Caco-2 (cell line): ENCODE results near the gene MTCL3.

ENCODE experiments used
- BruUV-seq: library from RNA; stranded (reverse); fragments of 400-500 nt; replicated peaks from 2 replicates; lab custom pipeline; 2021; lab: Mats Ljungman, UMichigan
- CTCF ChIA-PET: fragments of 300-600 bp; sonication (Branson Sonifier 250); formaldehyde crosslinking; loops from one replicate; lab custom pipeline; 2022; ENCODE audit warnings: antibody characterized with exemption; lab: Charles Lee
- POLR2A ChIA-PET: fragments of 300-600 bp; sonication (Branson Sonifier 250); formaldehyde crosslinking; loops from one replicate; lab custom pipeline; 2022; ENCODE audit warnings: antibody characterized with exemption; lab: Charles Lee
- DNase-seq, 2 experiments: peaks; one replicate each; pipeline versions ENCODE4 v3.0.0 to v3.0.0-alpha.2; 2020 to 2022
- H3K27me3 ChIP-seq: replicated peaks from 2 replicates; pipeline ENCODE4 v1.6.0; 2011; ENCODE audit warnings: low read length; ENCODE audit not compliant: control insufficient read depth, insufficient read depth
- H3K36me3 ChIP-seq: 2 replicates; pipeline ENCODE4 v1.5.1; 2011; ENCODE audit warnings: low read length; ENCODE audit not compliant: control insufficient read depth, insufficient read depth
- H3K4me1 ChIP-seq: fragments of 250-450 bp; sonication (Bioruptor Pico); 2 replicates; pipeline ENCODE4 v1.5.1; 2020; ENCODE audit warnings: mild to moderate bottlenecking
- H3K4me3 ChIP-seq: 2 replicates; pipeline ENCODE4 v1.5.1; 2011; ENCODE audit warnings: low read depth, mild to moderate bottlenecking, control low read depth, low read length
- H3K9me3 ChIP-seq: fragments of 250-450 bp; sonication (Bioruptor Pico); 2 replicates; pipeline ENCODE4 v1.5.1; 2020; ENCODE audit warnings: mild to moderate bottlenecking, moderate library complexity
- H3K27ac Mint-ChIP-seq: one replicate; pipeline ENCODE4 v1.8.0; 2022; ENCODE audit warnings: mixed read lengths; ENCODE audit not compliant: unreplicated experiment
- H3K27me3 Mint-ChIP-seq: one replicate; pipeline ENCODE4 v1.8.0; 2022; ENCODE audit warnings: mixed read lengths; ENCODE audit not compliant: insufficient read depth, unreplicated experiment
- H3K36me3 Mint-ChIP-seq: one replicate; pipeline ENCODE4 v1.8.0; 2022; ENCODE audit warnings: mild to moderate bottlenecking, mixed read lengths; ENCODE audit not compliant: insufficient read depth, unreplicated experiment
- H3K4me1 Mint-ChIP-seq: one replicate; pipeline ENCODE4 v1.8.0; 2022; ENCODE audit warnings: low read depth, mixed read lengths; ENCODE audit not compliant: unreplicated experiment
- H3K4me3 Mint-ChIP-seq: one replicate; pipeline ENCODE4 v1.8.0; 2022; ENCODE audit warnings: mild to moderate bottlenecking, moderate library complexity, mixed read lengths; ENCODE audit not compliant: unreplicated experiment
- H3K9me3 Mint-ChIP-seq: one replicate; pipeline ENCODE4 v1.8.0; 2022; ENCODE audit warnings: mixed read lengths; ENCODE audit not compliant: unreplicated experiment
- intact Hi-C: fragments of 100-400 bp; cut with micrococcal nuclease; formaldehyde crosslinking; loops from one replicate; pipeline ENCODE4 v1.10.0; 2022; ENCODE audit not compliant: unreplicated experiment
- TF ChIP-seq, protein P1 (sequence below), 2 experiments: fragments of 200-600 bp in 1 of 2; IDR thresholded peaks; 1 replicate in 1 of 2; 2 replicates in 1 of 2; pipeline versions ENCODE4 v1.5.1 to v1.8.0; 2011 to 2022; ENCODE audit warnings: antibody characterized with exemption in 1 of 2, control low read depth in 1 of 2, inconsistent platforms in 1 of 2, low read depth in 1 of 2, low read length in 1 of 2, mild to moderate bottlenecking in 1 of 2, moderate library complexity in 1 of 2; ENCODE audit not compliant: insufficient read depth in 1 of 2, severe bottlenecking in 1 of 2, unreplicated experiment in 1 of 2

MTCL3 gene

DNA sequence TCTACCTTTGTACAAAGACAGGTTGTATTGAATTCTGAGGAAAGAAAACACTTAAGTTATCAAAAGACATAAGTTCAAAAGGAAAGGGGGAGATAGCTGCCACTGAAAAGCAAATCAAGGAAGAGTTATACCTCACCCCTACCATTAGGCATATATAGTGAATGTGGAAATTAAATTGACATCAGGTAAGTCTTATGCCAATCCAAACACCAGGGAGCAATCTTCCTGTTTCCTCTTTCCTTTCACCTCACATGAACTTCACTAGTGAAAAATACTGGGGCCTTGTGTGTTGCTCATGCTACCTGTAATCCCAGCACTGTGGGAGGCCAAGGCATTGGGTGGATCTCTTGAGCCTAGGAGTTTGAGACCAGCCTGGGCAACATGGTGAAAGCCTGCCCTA lies 47.0 kb upstream of the MTCL3 start:
- Mint-ChIP-seq H3K27me3 (peaks cover 2% of the 10 kb centered on the region), H3K36me3 (no peaks in the 10 kb centered on the region), H3K9me3 (no peaks in the 10 kb centered on the region), H3K27ac (no peak overlapping the region), H3K4me3 (no peak overlapping the region), H3K4me1 (no peaks in the 10 kb centered on the region)
- TF ChIP-seq, protein P1, sequence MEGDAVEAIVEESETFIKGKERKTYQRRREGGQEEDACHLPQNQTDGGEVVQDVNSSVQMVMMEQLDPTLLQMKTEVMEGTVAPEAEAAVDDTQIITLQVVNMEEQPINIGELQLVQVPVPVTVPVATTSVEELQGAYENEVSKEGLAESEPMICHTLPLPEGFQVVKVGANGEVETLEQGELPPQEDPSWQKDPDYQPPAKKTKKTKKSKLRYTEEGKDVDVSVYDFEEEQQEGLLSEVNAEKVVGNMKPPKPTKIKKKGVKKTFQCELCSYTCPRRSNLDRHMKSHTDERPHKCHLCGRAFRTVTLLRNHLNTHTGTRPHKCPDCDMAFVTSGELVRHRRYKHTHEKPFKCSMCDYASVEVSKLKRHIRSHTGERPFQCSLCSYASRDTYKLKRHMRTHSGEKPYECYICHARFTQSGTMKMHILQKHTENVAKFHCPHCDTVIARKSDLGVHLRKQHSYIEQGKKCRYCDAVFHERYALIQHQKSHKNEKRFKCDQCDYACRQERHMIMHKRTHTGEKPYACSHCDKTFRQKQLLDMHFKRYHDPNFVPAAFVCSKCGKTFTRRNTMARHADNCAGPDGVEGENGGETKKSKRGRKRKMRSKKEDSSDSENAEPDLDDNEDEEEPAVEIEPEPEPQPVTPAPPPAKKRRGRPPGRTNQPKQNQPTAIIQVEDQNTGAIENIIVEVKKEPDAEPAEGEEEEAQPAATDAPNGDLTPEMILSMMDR (IDR thresholded peaks at IDR 0.05; ENCODE audit: insufficient read depth in 1 of 2, low read depth in 1 of 2, low read length in 1 of 2, severe bottlenecking in 1 of 2, unreplicated experiment in 1 of 2): no peak
- no peak for DNase-seq
- ChIA-PET POLR2A (no interaction called here), CTCF (no interaction called here)
- Histone ChIP-seq H3K9me3 (no peaks in the 10 kb centered on the region), H3K36me3 (no peaks in the 10 kb centered on the region), H3K4me3 (no peak overlapping the region), H3K4me1 (no peaks in the 10 kb centered on the region), H3K27me3 (no peaks in the 10 kb centered on the region)
- BruUV-seq: no TSS peak
- intact Hi-C loops: no loop called here

DNA sequence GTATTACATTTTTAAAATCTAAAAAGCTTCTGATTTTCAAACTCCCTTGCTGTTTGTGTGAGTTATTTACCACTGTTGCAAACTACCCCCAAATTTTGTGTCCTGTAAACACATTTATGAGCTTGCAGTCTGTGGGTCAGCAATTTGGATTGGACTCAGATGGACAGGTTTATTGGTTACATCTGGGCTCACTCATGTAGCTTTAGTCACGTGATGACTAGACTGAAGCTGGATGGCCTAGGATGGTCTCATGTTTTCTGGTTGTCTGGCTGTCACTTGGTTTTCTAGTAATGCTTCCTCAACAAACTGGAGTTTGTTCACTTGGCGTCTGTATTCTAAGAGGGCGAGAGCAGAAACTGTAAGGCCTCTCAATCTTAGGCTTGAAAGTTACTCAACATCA lies 45.6 kb upstream of the MTCL3 start:
- Mint-ChIP-seq H3K4me3 (no peak overlapping the region), H3K27ac (no peak overlapping the region), H3K4me1 (no peaks in the 10 kb centered on the region), H3K36me3 (no peaks in the 10 kb centered on the region), H3K27me3 (peaks cover 2% of the 10 kb centered on the region), H3K9me3 (no peaks in the 10 kb centered on the region)
- H3K27me3 ChIP-seq: no peaks in the 10 kb centered on the region
- POLR2A ChIA-PET: no interaction called here
- no peak for DNase-seq
- no peaks in the 10 kb centered on the region for H3K4me1 ChIP-seq
- TF ChIP-seq, protein P1 (IDR thresholded peaks at IDR 0.05; ENCODE audit: insufficient read depth in 1 of 2, low read depth in 1 of 2, low read length in 1 of 2, severe bottlenecking in 1 of 2, unreplicated experiment in 1 of 2): no peak
- H3K36me3 ChIP-seq: no peaks in the 10 kb centered on the region
- intact Hi-C loops: no loop called here
- BruUV-seq: no TSS peak
- no peaks in the 10 kb centered on the region for H3K9me3 ChIP-seq
- H3K4me3 ChIP-seq: no peak overlapping the region
- CTCF ChIA-PET: no interaction called here

- TF ChIP-seq, protein P1 (IDR thresholded peaks at IDR 0.05; ENCODE audit: insufficient read depth in 1 of 2, low read depth in 1 of 2, low read length in 1 of 2, severe bottlenecking in 1 of 2, unreplicated experiment in 1 of 2): no peak
- Histone ChIP-seq H3K4me1 (no peaks in the 10 kb centered on the region), H3K27me3 (no peaks in the 10 kb centered on the region), H3K36me3 (no peaks in the 10 kb centered on the region), H3K4me3 (no peak overlapping the region), H3K9me3 (no peaks in the 10 kb centered on the region)
- Mint-ChIP-seq H3K36me3 (no peaks in the 10 kb centered on the region), H3K9me3 (no peaks in the 10 kb centered on the region), H3K4me1 (no peaks in the 10 kb centered on the region), H3K27me3 (peaks cover 2% of the 10 kb centered on the region), H3K4me3 (no peak overlapping the region), H3K27ac (no peak overlapping the region)
- intact Hi-C loops: no loop called here
- no TSS peak for BruUV-seq
- DNase-seq: no peak
- ChIA-PET POLR2A (no interaction called here), CTCF (no interaction called here)
Observed at GRCh38 chr6:127561660-127562059, 42.5 kb upstream of the MTCL3 start.
